Stimulated activated CD8-positive, alpha-beta memory T cell treated with anti-CD3 and anti-CD28 coated beads, Interleukin-2, amount 100 ng/mL, for 48 hours (primary cell): ENCODE measurements around the gene SCAPER.

Experiments used
- DNase-seq, 2 donors: peaks; one replicate each; pipeline ENCODE4 v3.0.0-alpha.2; 2020; ENCODE audit warnings: low read depth in 2 of 2

The SCAPER gene

GRCh38 chr15:76363251-76363650, 541.9 kb downstream of the SCAPER start:
- no peak for DNase-seq

GRCh38 chr15:76360416-76360815, 544.7 kb downstream of the SCAPER start:
- no peak for DNase-seq

- no peak for DNase-seq
Measured at GRCh38 chr15:76359152-76359551, 546.0 kb downstream of the SCAPER start.

- no peak for DNase-seq
Measured at GRCh38 chr15:76358453-76358852, 546.7 kb downstream of the SCAPER start.

GRCh38 chr15:76354823-76355440, 550.2 kb downstream of the SCAPER start:
- no peak for DNase-seq

- DNase-seq = no peak
Measured at GRCh38 chr15:76353903-76354302, 551.2 kb downstream of the SCAPER start.

- no peak for DNase-seq
Measured at GRCh38 chr15:76353023-76353577, 552.0 kb downstream of the SCAPER start.

GRCh38 chr15:76349301-76350070, 555.7 kb downstream of the SCAPER start:
- DNase-seq = no peak

GRCh38 chr15:76347482-76348055, 557.6 kb downstream of the SCAPER start:
- DNase-seq = no peak

GRCh38 chr15:76346669-76347481, 558.3 kb downstream of the SCAPER start:
- no peak for DNase-seq

GRCh38 chr15:76345880-76346668, 559.1 kb downstream of the SCAPER start:
- DNase-seq = no peak

GRCh38 chr15:76345583-76345879, 559.6 kb downstream of the SCAPER start:
- DNase-seq = no peak

- DNase-seq = no peak
Measured at GRCh38 chr15:76344893-76345582, 560.1 kb downstream of the SCAPER start.

- no peak for DNase-seq
Measured at GRCh38 chr15:76343313-76343996, 561.7 kb downstream of the SCAPER start.

GRCh38 chr15:76342382-76343201, 562.5 kb downstream of the SCAPER start:
- DNase-seq = no peak

- no peak for DNase-seq
Measured at GRCh38 chr15:76342058-76342381, 563.1 kb downstream of the SCAPER start.

GRCh38 chr15:76341366-76342057, 563.6 kb downstream of the SCAPER start:
- no peak for DNase-seq

GRCh38 chr15:76340803-76341365, 564.3 kb downstream of the SCAPER start:
- no peak for DNase-seq
